Endothelial cell of umbilical vein (primary cell): Measurements from ENCODE around the gene PHKG2. TPM values are rescaled to one million over a fixed set of nuclear protein-coding genes. Genes with fewer than 3 reads are reported as not detected.

Experiments
- BruUV-seq: library from RNA; stranded (reverse); fragments of 400-500 nt; replicated peaks from 2 replicates; lab custom pipeline; 2021; lab: Mats Ljungman, UMichigan
- CTCF ChIA-PET: fragments of 300-600, 350-600 bp; sonication (Branson Sonifier 250); formaldehyde crosslinking; loops from one replicate; lab custom pipeline; 2021; ENCODE audit warnings: antibody characterized with exemption, inconsistent platforms; lab: Charles Lee
- POLR2A ChIA-PET: fragments of 300-600, 350-600 bp; sonication (Branson Sonifier 250); formaldehyde crosslinking; loops from one replicate; lab custom pipeline; 2021; ENCODE audit warnings: antibody characterized with exemption, inconsistent platforms; lab: Charles Lee
- DNase-seq: peaks from one replicate; pipeline ENCODE4 v3.0.0-alpha.2; 2011; ENCODE audit warnings: low read depth, low spot score
- FAIRE-seq: peaks from 2 replicates; lab custom pipeline; 2011; peaks lifted over from hg19 to GRCh38; lab: Jason Lieb, UNC
- H2AFZ ChIP-seq: 2 replicates; pipeline ENCODE4 v1.6.0; 2012; ENCODE audit warnings: low read depth, low read length, control low read depth, inconsistent platforms
- H3K27ac ChIP-seq: 2 replicates; pipeline ENCODE4 v1.5.1; 2011; ENCODE audit warnings: low read depth, mild to moderate bottlenecking, control low read depth, low read length, moderate library complexity; ENCODE audit not compliant: insufficient read depth
- H3K27me3 ChIP-seq, 2 experiments: 2 replicates each; pipeline versions ENCODE4 v1.6.0 to v1.6.1; 2011; ENCODE audit warnings: low read length in 2 of 2, mixed read lengths in 1 of 2; ENCODE audit not compliant: control insufficient read depth in 2 of 2, insufficient read depth in 2 of 2
- H3K36me3 ChIP-seq, 2 experiments: 2 replicates in 1 of 2; 3 replicates in 1 of 2; pipeline ENCODE4 v1.5.1; 2011; ENCODE audit warnings: low read length in 2 of 2, mild to moderate bottlenecking in 1 of 2, moderate library complexity in 1 of 2; ENCODE audit not compliant: control insufficient read depth in 2 of 2, insufficient read depth in 2 of 2; ENCODE audit errors: extremely low read depth in 1 of 2
- H3K4me1 ChIP-seq: 3 replicates; pipeline ENCODE4 v1.5.1; 2011; ENCODE audit warnings: mild to moderate bottlenecking, low read length; ENCODE audit not compliant: control insufficient read depth, insufficient read depth; ENCODE audit errors: extremely low read depth
- H3K4me2 ChIP-seq: 2 replicates; pipeline ENCODE4 v1.6.1; 2011; ENCODE audit warnings: low read length, control low read depth, mixed read lengths; ENCODE audit not compliant: insufficient read depth
- H3K4me3 ChIP-seq, 3 experiments: fragments of 200-600 bp in 1 of 3; sonication (generic), shearing (Covaris generic) in 1 of 3; replicated peaks in 1 of 3; 2 replicates each; pipeline ENCODE4 v1.5.1; 2011 to 2016; ENCODE audit warnings: control low read depth in 3 of 3, low read length in 3 of 3, mild to moderate bottlenecking in 2 of 3, inconsistent platforms in 1 of 3, low read depth in 1 of 3, moderate library complexity in 1 of 3; ENCODE audit not compliant: insufficient read depth in 1 of 3
- H3K79me2 ChIP-seq: 2 replicates; pipeline ENCODE4 v1.6.0; 2012; ENCODE audit warnings: low read length, inconsistent platforms; ENCODE audit not compliant: control insufficient read depth, insufficient read depth
- H3K9ac ChIP-seq: replicated peaks from 2 replicates; pipeline ENCODE3; 2011; ENCODE audit warnings: low read length, control low read depth; ENCODE audit not compliant: insufficient read depth; ENCODE audit errors: extremely low read depth
- H3K9me1 ChIP-seq: replicated peaks from 3 replicates; pipeline ENCODE4 v1.6.0; 2011; ENCODE audit warnings: mild to moderate bottlenecking, low read length; ENCODE audit not compliant: control insufficient read depth, insufficient read depth; ENCODE audit errors: extremely low read depth
- H3K9me3 ChIP-seq: replicated peaks from 2 replicates; pipeline ENCODE4 v1.5.1; 2012; ENCODE audit warnings: low read length, inconsistent platforms; ENCODE audit not compliant: control insufficient read depth, insufficient read depth
- H4K20me1 ChIP-seq: replicated peaks from 2 replicates; pipeline ENCODE3; 2011; ENCODE audit warnings: mild to moderate bottlenecking, low read length; ENCODE audit not compliant: control insufficient read depth, insufficient read depth; ENCODE audit errors: extremely low read depth
- CTCF ChIP-seq, 2 donors: IDR thresholded peaks; 1 replicate in 1 of 2; 2 replicates in 1 of 2; pipeline ENCODE4 v1.5.1; 2011; ENCODE audit warnings: low read length in 2 of 2, mild to moderate bottlenecking in 2 of 2, moderate library complexity in 2 of 2, control low read depth in 1 of 2, inconsistent platforms in 1 of 2, low read depth in 1 of 2; ENCODE audit not compliant: insufficient read depth in 1 of 2; ENCODE audit errors: extremely low read depth in 1 of 2
- EZH2 ChIP-seq: IDR thresholded peaks from 2 replicates; pipeline ENCODE4 v1.6.1; 2012; ENCODE audit warnings: borderline replicate concordance, low read depth, mild to moderate bottlenecking, moderate library complexity, low read length, inconsistent platforms; ENCODE audit not compliant: severe bottlenecking
- FOS ChIP-seq: IDR thresholded peaks from 2 replicates; pipeline ENCODE4 v1.6.1; 2011; ENCODE audit warnings: mild to moderate bottlenecking, low read length, moderate library complexity, borderline replicate concordance; ENCODE audit not compliant: insufficient read depth
- GATA2 ChIP-seq: IDR thresholded peaks from 2 replicates; pipeline ENCODE4 v1.7.0; 2011; ENCODE audit warnings: low read depth, mild to moderate bottlenecking, moderate library complexity, mixed read lengths, low read length; ENCODE audit not compliant: insufficient read length, insufficient read depth
- JUN ChIP-seq: IDR thresholded peaks from 2 replicates; pipeline ENCODE4 v1.6.1; 2011; ENCODE audit warnings: borderline replicate concordance, low read depth; ENCODE audit not compliant: insufficient read length, insufficient read depth
- MAX ChIP-seq: IDR thresholded peaks from 2 replicates; pipeline ENCODE4 v1.6.1; 2011; ENCODE audit not compliant: insufficient read depth, insufficient read length
- MYC ChIP-seq: IDR thresholded peaks from one replicate; pipeline ENCODE4 v1.6.1; 2011; ENCODE audit warnings: mild to moderate bottlenecking, low read depth, low read length
- POLR2A ChIP-seq: IDR thresholded peaks from 2 replicates; pipeline ENCODE4 v1.6.1; 2012; ENCODE audit warnings: low read depth, mild to moderate bottlenecking, control low read depth, low read length
- POLR2AphosphoS5 ChIP-seq: IDR thresholded peaks from 2 replicates; pipeline ENCODE4 v1.6.1; 2012; ENCODE audit warnings: low read depth, mild to moderate bottlenecking, control low read depth, low read length, moderate library complexity; ENCODE audit not compliant: insufficient read depth
- dilution Hi-C: fragments of 300-500 bp; cut with MboI; formaldehyde crosslinking; loops from one replicate; pipeline ENCODE4 v1.15.0; 2019; ENCODE audit warnings: low sequenced_read_pairs; ENCODE audit not compliant: extremely low pct_ligation_motif_present
- intact Hi-C: fragments of 100-400 bp; cut with micrococcal nuclease; formaldehyde crosslinking; loops from one replicate; pipeline ENCODE4 v1.10.0; 2022
- polyA plus RNA-seq, 4 experiments: library from polyadenylated mRNA; depleted of rRNA in 3 of 4; stranded (reverse) in 3 of 4; unstranded in 1 of 4; fragments of >200 nt; gene quantifications; 2 replicates each; pipeline versions ENCODE4 v1.2.1 to v1.2.3, GENCODE V29; 2011 to 2012; ENCODE audit warnings: missing spikeins in 1 of 4
- total RNA-seq: library from RNA; stranded (reverse); gene quantifications from 2 replicates; pipeline ENCODE4 v1.2.3, GENCODE V29; 2021

The PHKG2 gene
- total and polyA plus RNA-seq, 2 donors (not counting 3 experiments of a cell fraction or from before 2014, with no cell fraction given): 33.0 to 48.8 TPM

- POLR2A ChIA-PET: no interaction called here
- dilution Hi-C loops: no loop called here
- no peaks in the 10 kb centered on the region for H3K27me3 ChIP-seq
- FAIRE-seq: no peak
- H3K4me1 ChIP-seq: peaks cover 7% of the 10 kb centered on the region
- CTCF ChIA-PET: interaction anchor here (1.4 kb wide), 1 partner anchor 19 kb away, joined by 3 read pairs; no protein-coding TSS in a partner anchor
- H4K20me1 ChIP-seq: no peaks in the 10 kb centered on the region
- no peak overlapping the region for H2AFZ ChIP-seq
- intact Hi-C loops: no loop called here
- no peak overlapping the region for H3K9ac ChIP-seq
- no peak overlapping the region for H3K4me2 ChIP-seq
- H3K79me2 ChIP-seq: peaks cover 17% of the 10 kb centered on the region
- no peak for TF ChIP-seq EZH2
- TF ChIP-seq JUN: no peak
- no peak for TF ChIP-seq FOS
- TF ChIP-seq CTCF (IDR thresholded peaks at IDR 0.05; ENCODE audit: extremely low read depth in 1 of 2, insufficient read depth in 1 of 2, low read depth in 1 of 2, low read length in 2 of 2): no peak
- no peak for TF ChIP-seq POLR2A
- no peak for TF ChIP-seq GATA2
- TF ChIP-seq MYC: no peak
- no peak for TF ChIP-seq POLR2AphosphoS5
- no peak for TF ChIP-seq MAX
- DNase-seq: no peak
- no peaks in the 10 kb centered on the region for H3K9me1 ChIP-seq
- peaks cover 3 to 19% of the 10 kb centered on the region in 2 experiments for H3K36me3 ChIP-seq
- BruUV-seq: no TSS peak
- no peaks in the 10 kb centered on the region for H3K9me3 ChIP-seq
- no peak overlapping the region for H3K4me3 ChIP-seq
- H3K27ac ChIP-seq: no peak overlapping the region
These were observed 2.0 kb downstream of the PHKG2 start for GRCh38 chr16:30750201-30750600.
